Liver (tissue), 9 donors: ENCODE results near the gene PPP1R16B. TPM values are rescaled to one million over a fixed set of nuclear protein-coding genes. Genes with fewer than 3 reads are reported as not detected.

Experiments used
- DNase-seq: peaks from one replicate; pipeline ENCODE4 v3.0.0-alpha.2; 2017; ENCODE audit warnings: low spot score
- H3K27ac ChIP-seq, 2 donors: one replicate each; pipeline ENCODE4 v1.7.0; 2013; ENCODE audit warnings: inconsistent platforms in 2 of 2, low read length in 2 of 2, control low read depth in 1 of 2, low read depth in 1 of 2, mild to moderate bottlenecking in 1 of 2
- H3K27me3 ChIP-seq, 4 donors: one replicate each; pipeline versions ENCODE4 v1.6.1 to v1.7.0; 2013; ENCODE audit warnings: low read length in 3 of 4, inconsistent platforms in 1 of 4, mild to moderate bottlenecking in 1 of 4, moderate library complexity in 1 of 4; ENCODE audit not compliant: control insufficient read depth in 4 of 4, insufficient read depth in 4 of 4
- H3K36me3 ChIP-seq, 4 donors: one replicate each; pipeline versions ENCODE4 v1.6.1 to v1.7.0; 2013; ENCODE audit warnings: low read length in 3 of 4, mild to moderate bottlenecking in 3 of 4, low read depth in 1 of 4, moderate library complexity in 1 of 4; ENCODE audit not compliant: control insufficient read depth in 4 of 4, insufficient read depth in 3 of 4
- H3K4me1 ChIP-seq, 4 donors: one replicate each; pipeline versions ENCODE4 v1.6.1 to v1.7.0; 2013; ENCODE audit warnings: low read length in 3 of 4, mild to moderate bottlenecking in 3 of 4, moderate library complexity in 1 of 4; ENCODE audit not compliant: control insufficient read depth in 4 of 4, insufficient read depth in 4 of 4
- H3K4me3 ChIP-seq, 3 donors: one replicate each; pipeline versions ENCODE4 v1.6.1 to v1.7.0; 2013; ENCODE audit warnings: low read length in 3 of 3, control low read depth in 1 of 3, low read depth in 1 of 3, mild to moderate bottlenecking in 1 of 3
- H3K9ac ChIP-seq, 2 donors: one replicate each; pipeline ENCODE4 v1.7.0; 2013; ENCODE audit warnings: low read length in 2 of 2, mild to moderate bottlenecking in 2 of 2, moderate library complexity in 2 of 2, control low read depth in 1 of 2, low read depth in 1 of 2
- H3K9me3 ChIP-seq, 4 donors: one replicate each; pipeline versions ENCODE4 v1.6.1 to v1.7.0; 2013; ENCODE audit warnings: low read length in 3 of 4; ENCODE audit not compliant: control insufficient read depth in 4 of 4
- ATF3 ChIP-seq: IDR thresholded peaks from 2 replicates; pipeline ENCODE4 v1.6.1; 2016; ENCODE audit warnings: antibody characterized with exemption
- CTCF ChIP-seq: fragments of 150-350 bp; IDR thresholded peaks from 2 replicates; pipeline ENCODE4 v1.5.1; 2017; ENCODE audit warnings: improper control_type of control experiment, low read depth, low read length; ENCODE audit not compliant: missing input control
- EGR1 ChIP-seq, 2 donors: IDR thresholded peaks; 2 replicates each; pipeline ENCODE4 v1.6.1; 2016 to 2018; ENCODE audit warnings: antibody characterized with exemption in 2 of 2, low read depth in 2 of 2
- FOXA1 ChIP-seq: IDR thresholded peaks from 2 replicates; pipeline ENCODE4 v1.6.1; 2016; ENCODE audit warnings: antibody characterized with exemption
- FOXA2 ChIP-seq: IDR thresholded peaks from 2 replicates; pipeline ENCODE4 v1.6.1; 2016; ENCODE audit warnings: antibody characterized with exemption
- GABPA ChIP-seq, 2 donors: IDR thresholded peaks in 1 of 2; conservative IDR thresholded peaks in 1 of 2; 2 replicates each; pipeline ENCODE4 v1.6.1; 2016; ENCODE audit warnings: antibody characterized with exemption in 2 of 2, mild to moderate bottlenecking in 1 of 2, moderate library complexity in 1 of 2
- HNF4A ChIP-seq, 2 donors: conservative IDR thresholded peaks; 2 replicates each; pipeline ENCODE4 v1.6.1; 2016; ENCODE audit warnings: antibody characterized with exemption in 2 of 2, mild to moderate bottlenecking in 2 of 2
- HNF4G ChIP-seq: IDR thresholded peaks from 2 replicates; pipeline ENCODE4 v1.6.1; 2016; ENCODE audit warnings: antibody characterized with exemption
- JUND ChIP-seq, 2 donors: IDR thresholded peaks; 2 replicates each; pipeline ENCODE4 v1.6.1; 2016; ENCODE audit warnings: antibody characterized with exemption in 2 of 2
- MAX ChIP-seq: IDR thresholded peaks from 2 replicates; pipeline ENCODE4 v1.6.1; 2016; ENCODE audit warnings: antibody characterized with exemption
- NR2F2 ChIP-seq: IDR thresholded peaks from 2 replicates; pipeline ENCODE4 v1.6.1; 2016; ENCODE audit warnings: antibody characterized with exemption
- RAD21 ChIP-seq, 2 donors: IDR thresholded peaks; 2 replicates each; pipeline ENCODE4 v1.6.1; 2016; ENCODE audit warnings: antibody characterized with exemption in 2 of 2, mild to moderate bottlenecking in 2 of 2
- REST ChIP-seq: IDR thresholded peaks from 2 replicates; pipeline ENCODE4 v1.6.1; 2016; ENCODE audit warnings: antibody characterized with exemption, mild to moderate bottlenecking
- RXRA ChIP-seq, 2 donors: IDR thresholded peaks; 2 replicates each; pipeline ENCODE4 v1.6.1; 2017 to 2018; ENCODE audit warnings: antibody characterized with exemption in 2 of 2, mild to moderate bottlenecking in 1 of 2
- SP1 ChIP-seq: IDR thresholded peaks from 2 replicates; pipeline ENCODE4 v1.6.1; 2018; ENCODE audit warnings: antibody characterized with exemption, mild to moderate bottlenecking
- TAF1 ChIP-seq: conservative IDR thresholded peaks from 2 replicates; pipeline ENCODE4 v1.6.1; 2016; ENCODE audit warnings: antibody characterized with exemption, mild to moderate bottlenecking
- YY1 ChIP-seq: IDR thresholded peaks from 2 replicates; pipeline ENCODE4 v1.6.1; 2016; ENCODE audit warnings: antibody characterized with exemption, mild to moderate bottlenecking
- ZBTB33 ChIP-seq: IDR thresholded peaks from 2 replicates; pipeline ENCODE4 v1.6.1; 2016; ENCODE audit warnings: antibody characterized with exemption
- WGBS: extraction: QIAGEN DNeasy Blood & Tissue Kit; methylation state at CpG from one replicate; pipeline ENCODE4 v1.1.7; 2013; 5-methylcytosine and 5-hydroxymethylcytosine counted together
- polyA plus RNA-seq, 2 donors: library from polyadenylated mRNA; stranded (reverse) in 1 of 2; unstranded in 1 of 2; fragments of 200-250 nt in 1 of 2; fragments of >200 nt in 1 of 2; fragmentation: Nextera tagmentation in 1 of 2; extraction: Ambion mirVana in 1 of 2; gene quantifications; one replicate each; pipeline versions ENCODE4 v1.2.1 to v1.2.3, GENCODE V29; 2013 to 2015
- total RNA-seq, 2 donors: library from RNA; depleted of rRNA; stranded (reverse); fragments of >200 nt; gene quantifications; one replicate each; pipeline ENCODE4 v1.2.3, GENCODE V29; 2014
- donor health status: healthy.
- donor health status: healthy.
- donor health status: healthy.
- donor health status: healthy.
- donor health status: healthy.

Gene PPP1R16B
- total and polyA plus RNA-seq, 4 donors = 0.84 to 5.7 (median 1.2) TPM

- TF ChIP-seq FOXA2 (no peak), FOXA1 (no peak), YY1 (no peak), NR2F2 (no peak), HNF4A (conservative IDR thresholded peaks at IDR 0.05) (no peak)
These were observed 139.5 kb downstream of the PPP1R16B start (continued) for GRCh38 chr20:38945012-38945411.

GRCh38 chr20:38946836-38947235 is 141.3 kb downstream of the PPP1R16B start:
- DNase-seq = no peak
- Histone ChIP-seq H3K4me3 (no peak overlapping the region), H3K27me3 (no peaks in the 10 kb centered on the region), H3K36me3 (peaks cover 0 to 3% (median under 1%) of the 10 kb centered on the region in 4 donors), H3K9me3 (no peaks in the 10 kb centered on the region), H3K4me1 (no peaks in the 10 kb centered on the region), H3K27ac (no peak overlapping the region), H3K9ac (no peak overlapping the region)
- 94% methylated on average over 3 of the region's 3 CpGs for WGBS
- TF ChIP-seq HNF4A (conservative IDR thresholded peaks at IDR 0.05) (no peak), REST (no peak), HNF4G (no peak), FOXA2 (no peak), FOXA1 (no peak), EGR1 (IDR thresholded peaks at IDR 0.05; ENCODE audit: low read depth in 2 of 2) (no peak), GABPA (IDR thresholded peaks at IDR 0.05 in 1 of 2, conservative IDR thresholded peaks at IDR 0.05 in 1 of 2) (no peak), ATF3 (no peak), CTCF (no peak), RXRA (IDR thresholded peaks at IDR 0.05) (no peak), JUND (IDR thresholded peaks at IDR 0.05) (no peak), YY1 (no peak), MAX (no peak), RAD21 (IDR thresholded peaks at IDR 0.05) (no peak), NR2F2 (no peak), ZBTB33 (no peak), SP1 (no peak), TAF1 (no peak)
